Cardiac muscle cell (in vitro differentiated cells and primary cell): Measurements from ENCODE around the gene CLEC4F. TPM values are rescaled to one million over a fixed set of nuclear protein-coding genes. Genes with fewer than 3 reads are reported as not detected.

ENCODE experiments used
- DNase-seq, 2 donors: peaks; one replicate each; pipeline versions ENCODE4 v3.0.0 to v3.0.0-alpha.2; 2010 to 2017; ENCODE audit warnings: low read depth in 1 of 2, low spot score in 1 of 2
- H3K27ac ChIP-seq: fragments of 200-600 bp; sonication (generic); 2 replicates; pipeline ENCODE4 v1.5.1; 2016
- H3K27me3 ChIP-seq: fragments of 200-600 bp; sonication (generic); 2 replicates; pipeline ENCODE4 v1.6.0; 2016; ENCODE audit warnings: control low read depth
- H3K36me3 ChIP-seq: fragments of 200-600 bp; sonication (generic); 2 replicates; pipeline ENCODE4 v1.5.1; 2016; ENCODE audit warnings: control low read depth
- H3K4me1 ChIP-seq: fragments of 200-600 bp; sonication (generic); 2 replicates; pipeline ENCODE4 v1.8.1; 2017; ENCODE audit warnings: low read depth, mild to moderate bottlenecking, mixed run types
- H3K4me3 ChIP-seq: fragments of 200-600 bp; sonication (generic); 2 replicates; pipeline ENCODE4 v1.5.1; 2016; ENCODE audit warnings: mild to moderate bottlenecking
- H3K9me3 ChIP-seq: fragments of 200-600 bp; sonication (generic); 2 replicates; pipeline ENCODE4 v1.5.1; 2017; ENCODE audit warnings: low read depth, mild to moderate bottlenecking, control low read depth
- polyA plus RNA-seq: library from polyadenylated mRNA; unstranded; fragments of >200 nt; fragmentation: Nextera tagmentation; extraction: Ambion mirVana; gene quantifications from 2 replicates; pipeline ENCODE4 v1.2.1, GENCODE V29; 2016
- total RNA-seq: library from RNA; depleted of rRNA; stranded (reverse); fragments of >200 nt; gene quantifications from 2 replicates; pipeline ENCODE4 v1.2.3, GENCODE V29; 2016
- TF ChIP-seq, protein P1 (sequence below): IDR thresholded peaks from 2 replicates; pipeline ENCODE4 v1.5.1; 2012; ENCODE audit warnings: low read depth, mild to moderate bottlenecking, low read length

CLEC4F gene
- total and polyA plus RNA-seq, 2 experiments from 2014 or later, result not detected

DNA sequence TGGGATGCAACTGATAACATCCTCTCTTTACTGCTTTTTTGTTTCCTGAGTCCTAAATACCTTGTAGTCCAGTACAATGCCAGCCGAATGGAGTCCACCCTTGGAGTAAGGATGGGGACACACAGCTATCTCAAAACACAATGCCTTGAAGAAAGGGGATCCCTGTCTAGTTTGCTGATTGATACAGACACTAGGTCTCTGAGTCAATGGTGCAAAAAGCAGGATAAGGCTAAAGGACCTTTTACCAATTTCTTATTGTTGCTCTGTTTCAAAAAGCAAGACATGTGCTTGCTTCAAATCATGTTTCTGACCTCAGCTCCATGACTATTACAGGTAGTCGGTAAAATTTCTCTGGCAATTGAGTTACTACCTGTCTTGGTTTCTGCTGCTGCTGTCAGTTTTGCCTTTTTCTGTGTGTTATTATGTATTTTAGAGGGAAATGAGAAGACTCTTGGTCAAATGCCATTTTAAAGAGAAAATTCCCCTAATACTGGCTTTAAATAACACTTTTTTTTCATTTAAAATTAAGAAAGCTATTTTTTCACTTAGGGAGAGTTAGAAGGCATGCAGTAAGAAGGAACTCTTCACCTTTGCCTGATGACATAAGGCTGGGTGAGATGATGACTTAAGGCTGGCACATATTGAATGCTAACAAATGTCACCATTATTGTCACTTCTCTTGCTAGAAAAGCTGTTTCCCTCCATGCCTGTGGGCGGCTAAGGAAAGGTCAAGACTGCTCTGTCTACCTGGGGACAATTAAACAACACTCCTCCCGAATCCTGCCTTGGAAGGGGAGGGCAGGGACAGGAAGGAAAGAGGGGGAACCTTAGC is 25.0 kb downstream of the CLEC4F start:
- Histone ChIP-seq H3K4me1 (peaks cover 4% of the 10 kb centered on the region), H3K36me3 (no peaks in the 10 kb centered on the region), H3K27me3 (peaks cover 46% of the 10 kb centered on the region), H3K9me3 (no peaks in the 10 kb centered on the region), H3K27ac (no peak overlapping the region), H3K4me3 (no peak overlapping the region)
- DNase-seq, result no peak
- TF ChIP-seq, protein P1, sequence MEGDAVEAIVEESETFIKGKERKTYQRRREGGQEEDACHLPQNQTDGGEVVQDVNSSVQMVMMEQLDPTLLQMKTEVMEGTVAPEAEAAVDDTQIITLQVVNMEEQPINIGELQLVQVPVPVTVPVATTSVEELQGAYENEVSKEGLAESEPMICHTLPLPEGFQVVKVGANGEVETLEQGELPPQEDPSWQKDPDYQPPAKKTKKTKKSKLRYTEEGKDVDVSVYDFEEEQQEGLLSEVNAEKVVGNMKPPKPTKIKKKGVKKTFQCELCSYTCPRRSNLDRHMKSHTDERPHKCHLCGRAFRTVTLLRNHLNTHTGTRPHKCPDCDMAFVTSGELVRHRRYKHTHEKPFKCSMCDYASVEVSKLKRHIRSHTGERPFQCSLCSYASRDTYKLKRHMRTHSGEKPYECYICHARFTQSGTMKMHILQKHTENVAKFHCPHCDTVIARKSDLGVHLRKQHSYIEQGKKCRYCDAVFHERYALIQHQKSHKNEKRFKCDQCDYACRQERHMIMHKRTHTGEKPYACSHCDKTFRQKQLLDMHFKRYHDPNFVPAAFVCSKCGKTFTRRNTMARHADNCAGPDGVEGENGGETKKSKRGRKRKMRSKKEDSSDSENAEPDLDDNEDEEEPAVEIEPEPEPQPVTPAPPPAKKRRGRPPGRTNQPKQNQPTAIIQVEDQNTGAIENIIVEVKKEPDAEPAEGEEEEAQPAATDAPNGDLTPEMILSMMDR, result no peak

DNA sequence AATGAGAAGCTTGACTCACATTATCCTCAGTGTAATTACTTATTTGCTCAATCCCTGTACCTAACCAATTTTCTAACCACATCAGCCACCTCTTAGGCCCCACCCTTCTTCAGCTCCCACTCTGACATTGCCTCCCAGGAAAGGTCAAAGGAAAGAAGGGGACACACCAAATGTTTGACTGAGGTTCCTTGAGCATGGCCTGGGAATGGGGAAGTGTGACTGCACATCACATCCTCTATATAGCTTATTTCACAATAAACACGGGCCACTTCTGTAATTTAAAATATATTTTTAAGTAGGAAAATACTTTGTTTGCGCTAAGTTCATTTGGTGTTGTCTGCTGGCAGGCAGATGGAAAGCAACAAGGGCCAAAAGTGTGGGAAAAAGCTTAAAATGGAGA is 26.9 kb downstream of the CLEC4F start:
- peaks cover 65% of the 10 kb centered on the region for H3K27me3 ChIP-seq

DNA sequence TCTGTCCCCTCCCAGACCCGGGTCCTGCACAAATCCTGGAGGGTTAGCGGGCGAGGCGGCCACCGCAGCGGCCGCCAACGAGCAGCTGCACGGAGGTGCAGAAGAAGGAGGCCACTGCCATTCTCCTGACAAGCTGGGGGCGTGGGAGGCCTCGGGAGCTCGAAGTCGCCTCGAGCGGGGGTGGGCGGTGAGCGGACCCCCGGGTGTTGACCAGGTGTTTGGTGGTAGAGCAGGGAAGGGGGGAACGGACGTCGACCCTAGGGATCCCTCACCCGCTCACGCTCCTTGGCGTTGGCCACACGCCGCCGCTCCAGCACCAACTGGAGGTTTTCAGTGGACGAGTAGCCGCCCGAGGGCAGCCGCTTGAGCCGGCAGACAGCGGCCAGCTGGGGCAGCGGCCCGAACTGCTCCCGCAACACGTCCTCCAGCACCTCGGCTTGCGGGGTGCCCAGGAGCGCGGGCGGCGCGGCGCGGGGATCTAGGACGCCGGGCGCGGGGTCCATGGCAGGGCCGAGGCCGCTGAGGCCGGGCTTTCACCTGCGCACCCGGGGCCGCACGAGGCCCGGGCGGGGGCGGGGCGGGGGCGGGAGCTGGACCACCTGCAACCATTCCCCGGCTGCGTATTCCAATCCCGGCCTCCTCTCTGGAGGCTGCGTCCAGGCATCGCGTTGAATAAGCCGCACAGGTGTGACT is 30.1 kb downstream of the CLEC4F start, which contains the start of gene FIGLA:
Gene FIGLA (minus strand): TSS at position 508 of the 693 bp plus-strand sequence. CDS start 5 bp downstream, at position 503.
- H3K4me3 ChIP-seq, result peak within 1 kb of the TSS; percentile 20
- H3K9me3 ChIP-seq, result no peaks in the 10 kb centered on the region
- no peak within 1 kb of the TSS for H3K27ac ChIP-seq
- TF ChIP-seq, protein P1, result no peak
- DNase-seq, result peak in 1 of 2 donors; percentile 33
- peaks cover 94% of the 10 kb centered on the region for H3K27me3 ChIP-seq
- H3K36me3 ChIP-seq, result no peaks in the 10 kb centered on the region
- peaks cover 4% of the 10 kb centered on the region for H3K4me1 ChIP-seq

More for the DNA sequence above, 26.9 kb downstream of the CLEC4F start:
- H3K27ac ChIP-seq, result no peak overlapping the region
- H3K4me1 ChIP-seq, result peaks cover 8% of the 10 kb centered on the region
- H3K4me3 ChIP-seq, result no peak overlapping the region
- DNase-seq, result no peak
- TF ChIP-seq, protein P1, result no peak
- no peaks in the 10 kb centered on the region for H3K9me3 ChIP-seq
- no peaks in the 10 kb centered on the region for H3K36me3 ChIP-seq

DNA sequence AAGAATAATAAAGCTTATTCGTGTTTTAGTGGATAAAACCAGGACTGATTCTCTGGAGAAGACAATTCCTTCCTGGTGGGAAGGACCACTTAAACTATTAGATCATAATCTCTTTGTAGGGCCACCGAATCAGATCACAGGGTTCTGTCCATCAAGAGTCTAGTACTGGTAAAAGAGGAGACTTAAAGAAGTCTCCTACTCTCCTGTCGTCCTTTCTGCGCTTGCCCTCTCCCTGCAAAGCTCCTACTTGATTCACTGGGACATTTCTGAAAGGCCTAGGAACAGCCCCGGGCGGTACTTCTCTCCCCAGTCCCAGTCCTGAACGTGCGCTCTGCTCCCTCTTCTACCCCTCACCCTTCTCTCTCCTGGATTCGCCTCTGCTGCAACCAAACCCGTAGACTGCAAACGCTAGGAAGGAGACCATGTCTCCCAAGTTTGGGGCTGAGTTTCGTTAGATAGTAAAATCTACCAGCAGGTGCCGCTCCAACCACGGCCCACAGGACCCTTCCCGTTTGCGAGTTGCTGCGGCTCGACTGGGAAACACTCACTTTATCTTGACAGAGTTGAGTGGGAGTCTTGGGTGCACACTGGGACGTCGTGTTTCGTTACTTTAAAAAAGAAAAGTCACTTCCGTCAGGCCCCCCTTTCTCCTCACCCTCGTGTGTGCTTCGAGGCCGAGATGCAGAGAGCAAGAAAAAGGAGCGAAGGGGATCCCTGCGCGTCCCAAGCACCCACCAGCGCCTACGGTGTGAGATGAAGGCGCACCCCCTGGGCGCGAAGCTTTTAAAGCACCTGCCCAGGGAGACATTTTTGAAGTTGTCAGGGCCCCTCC is 30.9 kb downstream of the CLEC4F start:
- Histone ChIP-seq H3K27me3 (peaks cover 90% of the 10 kb centered on the region), H3K36me3 (no peaks in the 10 kb centered on the region), H3K9me3 (no peaks in the 10 kb centered on the region), H3K27ac (no peak overlapping the region), H3K4me3 (peak overlapping the region; percentile 20), H3K4me1 (peaks cover 4% of the 10 kb centered on the region)
- TF ChIP-seq, protein P1, result peak; percentile 73
- peak; percentile 68 to 84 for DNase-seq
